RCC 7860 (cell line): ENCODE results near the gene PRPF38A.
"Not testable (repeated sequence)": the region's sequence is repeated elsewhere in the genome, so short reads cannot be mapped to it uniquely, and the experiment has no call there.

Experiments used
- DNase-seq: peaks from one replicate; pipeline ENCODE4 v3.0.0-alpha.2; 2015; ENCODE audit warnings: low spot score
- FAIRE-seq: peaks from 2 replicates; lab custom pipeline; 2012; peaks lifted over from hg19 to GRCh38; lab: Jason Lieb, UNC

The PRPF38A gene

GRCh38 chr1:52404116-52404974 lies at the start of gene PRPF38A, which contains the start of gene ORC1:
TSS of gene PRPF38A (plus strand) at chr1:52404602. CDS start at chr1:52404750, 148 bp downstream.
TSS of gene ORC1 (minus strand) at chr1:52404423. CDS start at chr1:52402223, 2,200 bp downstream.
- DNase-seq (peak; percentile 91), FAIRE-seq (peak; percentile 87)

GRCh38 chr1:52355436-52355835 lies 49.0 kb upstream of the PRPF38A start:
- DNase-seq (no peak), FAIRE-seq (no peak)

GRCh38 chr1:52355847-52356505 lies 48.4 kb upstream of the PRPF38A start:
- DNase-seq (no peak), FAIRE-seq (no peak)

GRCh38 chr1:52356818-52357355 lies 47.5 kb upstream of the PRPF38A start:
- no peak for DNase-seq
- FAIRE-seq = no peak

GRCh38 chr1:52357397-52357796 lies 47.0 kb upstream of the PRPF38A start:
- FAIRE-seq (no peak), DNase-seq (no peak)

GRCh38 chr1:52358851-52359497 lies 45.4 kb upstream of the PRPF38A start:
- DNase-seq (no peak), FAIRE-seq (no peak)

GRCh38 chr1:52359676-52360594 lies 44.5 kb upstream of the PRPF38A start:
- no peak for FAIRE-seq

GRCh38 chr1:52360595-52360968 lies 43.8 kb upstream of the PRPF38A start:
- FAIRE-seq (no peak), DNase-seq (no peak)

More at GRCh38 chr1:52359676-52360594, 44.5 kb upstream of the PRPF38A start:
- DNase-seq = no peak

- no peak for FAIRE-seq
Observed at GRCh38 chr1:52364235-52364839, 40.1 kb upstream of the PRPF38A start.

GRCh38 chr1:52365071-52365745 lies 39.2 kb upstream of the PRPF38A start:
- FAIRE-seq = no peak
- peak; percentile 41 for DNase-seq

More at GRCh38 chr1:52364235-52364839, 40.1 kb upstream of the PRPF38A start:
- no peak for DNase-seq

- DNase-seq = peak; percentile 96
- peak; percentile 76 for FAIRE-seq
Observed at GRCh38 chr1:52365746-52366516, 38.5 kb upstream of the PRPF38A start, which contains the start of gene CC2D1B. TSS of gene CC2D1B (minus strand) at chr1:52366205. CDS start at chr1:52364620, 1,585 bp downstream.

GRCh38 chr1:52366517-52366827 lies 37.9 kb upstream of the PRPF38A start:
- FAIRE-seq = no peak
- no peak for DNase-seq

GRCh38 chr1:52367272-52367671 lies 37.1 kb upstream of the PRPF38A start:
- DNase-seq (no peak), FAIRE-seq (no peak)

GRCh38 chr1:52368383-52369172 lies 35.8 kb upstream of the PRPF38A start:
- FAIRE-seq (no peak), DNase-seq (no peak)

GRCh38 chr1:52369851-52370250 lies 34.6 kb upstream of the PRPF38A start:
- not testable (repeated sequence) for DNase-seq, FAIRE-seq

GRCh38 chr1:52385376-52385775 lies 19.0 kb upstream of the PRPF38A start:
- FAIRE-seq (no peak), DNase-seq (no peak)

- DNase-seq (no peak), FAIRE-seq (no peak)
Observed at GRCh38 chr1:52386458-52386857, 17.9 kb upstream of the PRPF38A start.

GRCh38 chr1:52393174-52393573 lies 11.2 kb upstream of the PRPF38A start:
- FAIRE-seq = no peak
- no peak for DNase-seq
